ENCODE results near the gene TSPAN5. TPM values are rescaled to one million over a fixed set of nuclear protein-coding genes. Genes with fewer than 3 reads are reported as not detected.

Gene TSPAN5
- polyA plus RNA-seq, 3 donors from 2014 or later = 21.9 to 37.8 (median 27.2) TPM

- no peak for DNase-seq
- Mint-ChIP-seq H3K27me3 (ENCODE audit: low read depth in 3 of 3) (peaks cover 4 to 6% (median 6%) of the 10 kb centered on the region in 3 donors), H3K36me3 (no peaks in the 10 kb centered on the region), H3K9me3 (no peaks in the 10 kb centered on the region), H3K4me3 (no peak overlapping the region), H3K4me1 (no peaks in the 10 kb centered on the region), H3K27ac (no peak overlapping the region)
These were observed 27.8 kb upstream of the TSPAN5 start for GRCh38 chr4:98686043-98686707.

- no peaks in the 10 kb centered on the region for H3K36me3 Mint-ChIP-seq
- H3K4me1 Mint-ChIP-seq = no peaks in the 10 kb centered on the region
- H3K27me3 Mint-ChIP-seq (ENCODE audit: low read depth in 3 of 3) = peaks cover 3 to 4% (median 3%) of the 10 kb centered on the region in 3 donors
- no peak overlapping the region for H3K4me3 Mint-ChIP-seq
- DNase-seq = no peak
- H3K9me3 Mint-ChIP-seq = no peaks in the 10 kb centered on the region
- H3K27ac Mint-ChIP-seq = no peak overlapping the region
These were observed 27.0 kb upstream of the TSPAN5 start for GRCh38 chr4:98685225-98686042.

- Mint-ChIP-seq H3K9me3 (no peaks in the 10 kb centered on the region), H3K27ac (no peak overlapping the region), H3K4me1 (no peaks in the 10 kb centered on the region), H3K36me3 (no peaks in the 10 kb centered on the region), H3K27me3 (ENCODE audit: low read depth in 3 of 3) (peaks cover 0 to 4% (median 3%) of the 10 kb centered on the region in 3 donors), H3K4me3 (no peak overlapping the region)
- DNase-seq = no peak
These were observed 24.3 kb upstream of the TSPAN5 start for GRCh38 chr4:98682719-98683118.

DNA sequence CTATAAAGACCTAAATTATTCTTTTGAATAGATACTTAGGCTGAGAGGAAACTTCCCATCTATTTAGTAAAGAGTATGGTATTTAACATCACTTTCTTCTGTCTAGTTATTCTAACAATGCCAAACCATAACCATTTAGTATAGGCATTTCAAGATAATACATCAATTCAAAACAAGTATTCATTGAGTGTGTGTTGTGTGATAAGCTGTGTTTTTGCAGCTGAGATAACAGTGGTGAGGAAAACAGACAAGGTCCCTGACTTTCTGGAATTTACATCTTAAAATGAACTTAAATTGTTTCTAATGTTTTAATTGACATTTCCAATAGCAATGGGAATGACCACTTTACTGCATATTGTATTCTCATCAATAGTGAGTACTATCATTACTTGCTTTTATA, 22.4 kb upstream of the TSPAN5 start:
- Mint-ChIP-seq H3K36me3 (no peaks in the 10 kb centered on the region), H3K27ac (no peak overlapping the region), H3K27me3 (ENCODE audit: low read depth in 3 of 3) (peaks cover 0 to 1% (median 0%) of the 10 kb centered on the region in 3 donors), H3K9me3 (no peaks in the 10 kb centered on the region), H3K4me1 (no peaks in the 10 kb centered on the region), H3K4me3 (no peak overlapping the region)
- DNase-seq = no peak

DNA sequence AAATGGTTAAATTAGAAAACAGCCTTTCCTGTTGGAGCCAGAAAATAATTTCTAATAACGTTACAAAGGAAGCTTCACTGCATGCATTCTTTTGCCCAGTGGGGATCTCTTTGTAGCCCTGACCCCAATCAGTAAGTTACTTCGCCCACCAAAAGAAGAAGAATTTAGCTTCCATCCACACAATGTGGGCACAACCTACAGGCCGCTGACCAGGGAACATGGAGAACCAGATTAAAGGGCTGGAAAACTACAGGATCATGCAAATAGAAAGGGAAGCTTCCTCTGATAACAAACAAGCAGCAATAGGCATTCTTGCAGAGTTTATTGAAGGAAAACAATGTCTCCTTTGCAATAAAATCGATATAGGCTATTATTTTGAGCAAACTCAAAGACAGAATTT, 21.3 kb upstream of the TSPAN5 start:
- Mint-ChIP-seq H3K4me1 (no peaks in the 10 kb centered on the region), H3K4me3 (no peak overlapping the region), H3K9me3 (no peaks in the 10 kb centered on the region), H3K27me3 (ENCODE audit: low read depth in 3 of 3) (peaks cover 0 to 1% (median 0%) of the 10 kb centered on the region in 3 donors), H3K36me3 (peaks cover 0 to under 1% (median 0%) of the 10 kb centered on the region in 3 donors), H3K27ac (no peak overlapping the region)
- DNase-seq = no peak

- Mint-ChIP-seq H3K27me3 (ENCODE audit: low read depth in 3 of 3) (peaks cover 0 to 2% (median under 1%) of the 10 kb centered on the region in 3 donors), H3K27ac (no peak overlapping the region)
These were observed 19.4 kb upstream of the TSPAN5 start for GRCh38 chr4:98677799-98678198.

GRCh38 chr4:98674404-98675173, 16.2 kb upstream of the TSPAN5 start:
- H3K4me3 Mint-ChIP-seq = no peak overlapping the region
- DNase-seq = no peak
- H3K27ac Mint-ChIP-seq = no peak overlapping the region
- H3K36me3 Mint-ChIP-seq = peaks cover 0 to 5% (median 3%) of the 10 kb centered on the region in 3 donors
- H3K27me3 Mint-ChIP-seq (ENCODE audit: low read depth in 3 of 3) = peaks cover 1 to 6% (median 5%) of the 10 kb centered on the region in 3 donors
- no peaks in the 10 kb centered on the region for H3K4me1 Mint-ChIP-seq
- H3K9me3 Mint-ChIP-seq = no peaks in the 10 kb centered on the region

More at GRCh38 chr4:98677799-98678198, 19.4 kb upstream of the TSPAN5 start:
- H3K36me3 Mint-ChIP-seq = peaks cover 0 to 5% (median 3%) of the 10 kb centered on the region in 3 donors
- DNase-seq = no peak
- H3K9me3 Mint-ChIP-seq = no peaks in the 10 kb centered on the region
- H3K4me1 Mint-ChIP-seq = no peaks in the 10 kb centered on the region
- H3K4me3 Mint-ChIP-seq = no peak overlapping the region

- no peaks in the 10 kb centered on the region for H3K4me1 Mint-ChIP-seq
- no peak overlapping the region for H3K27ac Mint-ChIP-seq
- DNase-seq = no peak
- peaks cover 1 to 8% (median 5%) of the 10 kb centered on the region in 3 donors for H3K27me3 Mint-ChIP-seq (ENCODE audit: low read depth in 3 of 3)
- peaks cover 0 to 5% (median 3%) of the 10 kb centered on the region in 3 donors for H3K36me3 Mint-ChIP-seq
- no peak overlapping the region for H3K4me3 Mint-ChIP-seq
- no peaks in the 10 kb centered on the region for H3K9me3 Mint-ChIP-seq
These were observed 15.6 kb upstream of the TSPAN5 start for GRCh38 chr4:98673978-98674377.

DNA sequence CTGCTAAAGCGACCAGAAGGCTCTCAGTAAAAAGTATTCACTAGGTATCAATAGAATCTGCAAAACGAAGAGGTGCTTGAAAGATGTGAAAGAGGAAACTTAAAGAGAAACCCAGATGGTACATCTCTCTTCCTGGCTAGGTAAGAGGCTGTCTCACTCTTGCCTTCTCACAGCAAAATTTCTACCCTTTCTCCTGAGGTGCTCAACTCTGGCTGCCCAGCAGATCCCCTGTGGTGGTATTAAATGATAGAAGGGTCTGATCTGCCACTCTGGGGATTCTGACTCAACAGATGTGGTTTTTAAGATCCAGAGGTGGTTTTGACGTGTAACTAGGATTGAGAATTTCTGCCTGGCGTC, 14.9 kb upstream of the TSPAN5 start:
- H3K27me3 Mint-ChIP-seq (ENCODE audit: low read depth in 3 of 3) = peaks cover 1 to 8% (median 5%) of the 10 kb centered on the region in 3 donors
- H3K27ac Mint-ChIP-seq = no peak overlapping the region
- H3K36me3 Mint-ChIP-seq = peaks cover 0 to 5% (median 3%) of the 10 kb centered on the region in 3 donors
- no peak overlapping the region for H3K4me3 Mint-ChIP-seq
- no peak for DNase-seq
- H3K9me3 Mint-ChIP-seq = no peaks in the 10 kb centered on the region
- no peaks in the 10 kb centered on the region for H3K4me1 Mint-ChIP-seq

GRCh38 chr4:98672583-98673287, 14.3 kb upstream of the TSPAN5 start:
- H3K4me3 Mint-ChIP-seq = no peak overlapping the region
- no peak overlapping the region for H3K27ac Mint-ChIP-seq
- H3K4me1 Mint-ChIP-seq = no peaks in the 10 kb centered on the region

GRCh38 chr4:98671131-98671530, 12.7 kb upstream of the TSPAN5 start:
- H3K9me3 Mint-ChIP-seq = no peaks in the 10 kb centered on the region
- no peaks in the 10 kb centered on the region for H3K4me1 Mint-ChIP-seq
- no peak overlapping the region for H3K27ac Mint-ChIP-seq
- no peak overlapping the region for H3K4me3 Mint-ChIP-seq
- no peak for DNase-seq
- peaks cover 4 to 8% (median 5%) of the 10 kb centered on the region in 3 donors for H3K27me3 Mint-ChIP-seq (ENCODE audit: low read depth in 3 of 3)
- H3K36me3 Mint-ChIP-seq = peaks cover 0 to 5% (median 3%) of the 10 kb centered on the region in 3 donors

More at GRCh38 chr4:98672583-98673287, 14.3 kb upstream of the TSPAN5 start:
- H3K36me3 Mint-ChIP-seq = peaks cover 0 to 5% (median 3%) of the 10 kb centered on the region in 3 donors
- no peaks in the 10 kb centered on the region for H3K9me3 Mint-ChIP-seq
- DNase-seq = no peak
- H3K27me3 Mint-ChIP-seq (ENCODE audit: low read depth in 3 of 3) = peaks cover 1 to 8% (median 5%) of the 10 kb centered on the region in 3 donors

- H3K36me3 Mint-ChIP-seq = peaks cover 0 to 5% (median 3%) of the 10 kb centered on the region in 3 donors
These were observed 11.8 kb upstream of the TSPAN5 start for GRCh38 chr4:98670186-98670585.

GRCh38 chr4:98669577-98669976, 11.2 kb upstream of the TSPAN5 start:
- H3K27me3 Mint-ChIP-seq (ENCODE audit: low read depth in 3 of 3) = peaks cover 4 to 8% (median 5%) of the 10 kb centered on the region in 3 donors

More at GRCh38 chr4:98670186-98670585, 11.8 kb upstream of the TSPAN5 start:
- no peak for DNase-seq
- Mint-ChIP-seq H3K27me3 (ENCODE audit: low read depth in 3 of 3) (peaks cover 4 to 8% (median 5%) of the 10 kb centered on the region in 3 donors), H3K9me3 (no peaks in the 10 kb centered on the region), H3K4me3 (no peak overlapping the region), H3K27ac (no peak overlapping the region), H3K4me1 (no peaks in the 10 kb centered on the region)

More at GRCh38 chr4:98669577-98669976, 11.2 kb upstream of the TSPAN5 start:
- Mint-ChIP-seq H3K9me3 (no peaks in the 10 kb centered on the region), H3K36me3 (peaks cover 0 to 5% (median 1%) of the 10 kb centered on the region in 3 donors), H3K27ac (no peak overlapping the region), H3K4me1 (peaks cover 0 to 2% of the 10 kb centered on the region in 2 donors), H3K4me3 (no peak overlapping the region)
- DNase-seq = no peak
